GM10266 (cell line): ENCODE results near the gene TCAF1.
"Not testable (repeated sequence)": the region's sequence is repeated elsewhere in the genome, so short reads cannot be mapped to it uniquely, and the experiment has no call there.

Experiments
- DNase-seq: peaks from one replicate; pipeline ENCODE4 v3.0.0; 2012; ENCODE audit errors: extremely low spot score
- TF ChIP-seq, protein P1 (sequence below): IDR thresholded peaks from 2 replicates; pipeline ENCODE4 v1.5.1; 2012; ENCODE audit warnings: mild to moderate bottlenecking, low read depth; ENCODE audit not compliant: control insufficient read depth, insufficient read depth; ENCODE audit errors: missing control alignments

The TCAF1 gene

DNA sequence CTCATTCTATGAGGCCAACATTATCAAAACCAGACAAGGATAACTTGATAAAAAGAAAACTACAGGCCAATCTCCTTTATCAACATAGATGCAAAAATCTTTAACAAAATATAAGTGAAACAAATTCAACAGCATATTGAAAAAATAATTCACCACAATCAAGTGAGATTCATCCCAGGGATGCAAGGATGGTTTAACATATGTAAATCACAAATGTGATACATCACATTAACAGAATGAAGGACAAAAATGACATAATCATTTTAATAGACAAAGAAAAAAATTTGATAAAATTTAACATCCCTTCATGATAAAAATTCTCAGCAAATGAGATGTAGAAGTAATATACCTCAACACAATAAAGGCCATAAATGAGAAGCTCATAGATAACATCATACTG, 53.8 kb downstream of the TCAF1 start:
- TF ChIP-seq, protein P1, sequence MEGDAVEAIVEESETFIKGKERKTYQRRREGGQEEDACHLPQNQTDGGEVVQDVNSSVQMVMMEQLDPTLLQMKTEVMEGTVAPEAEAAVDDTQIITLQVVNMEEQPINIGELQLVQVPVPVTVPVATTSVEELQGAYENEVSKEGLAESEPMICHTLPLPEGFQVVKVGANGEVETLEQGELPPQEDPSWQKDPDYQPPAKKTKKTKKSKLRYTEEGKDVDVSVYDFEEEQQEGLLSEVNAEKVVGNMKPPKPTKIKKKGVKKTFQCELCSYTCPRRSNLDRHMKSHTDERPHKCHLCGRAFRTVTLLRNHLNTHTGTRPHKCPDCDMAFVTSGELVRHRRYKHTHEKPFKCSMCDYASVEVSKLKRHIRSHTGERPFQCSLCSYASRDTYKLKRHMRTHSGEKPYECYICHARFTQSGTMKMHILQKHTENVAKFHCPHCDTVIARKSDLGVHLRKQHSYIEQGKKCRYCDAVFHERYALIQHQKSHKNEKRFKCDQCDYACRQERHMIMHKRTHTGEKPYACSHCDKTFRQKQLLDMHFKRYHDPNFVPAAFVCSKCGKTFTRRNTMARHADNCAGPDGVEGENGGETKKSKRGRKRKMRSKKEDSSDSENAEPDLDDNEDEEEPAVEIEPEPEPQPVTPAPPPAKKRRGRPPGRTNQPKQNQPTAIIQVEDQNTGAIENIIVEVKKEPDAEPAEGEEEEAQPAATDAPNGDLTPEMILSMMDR, result no peak
- DNase-seq, result no peak

DNA sequence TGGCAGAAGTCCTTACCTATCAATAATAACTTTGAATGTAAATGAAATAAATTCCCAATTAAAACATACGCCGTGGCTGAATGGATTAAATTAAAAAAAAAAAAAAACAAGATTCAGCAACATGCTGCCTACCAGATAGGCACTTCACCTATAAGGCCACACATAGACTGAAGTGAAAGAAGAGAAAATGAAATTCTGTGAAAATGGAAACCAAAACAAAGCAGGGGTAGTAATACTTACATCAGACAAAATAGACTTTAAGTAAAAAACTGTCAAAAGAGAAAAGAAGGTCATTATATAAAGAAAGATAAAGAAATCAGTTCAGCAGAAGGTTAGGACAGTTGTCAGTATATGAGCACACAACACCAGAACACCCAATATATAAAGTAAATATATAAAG, 55.3 kb downstream of the TCAF1 start:
- TF ChIP-seq, protein P1, result no peak
- no peak for DNase-seq

DNA sequence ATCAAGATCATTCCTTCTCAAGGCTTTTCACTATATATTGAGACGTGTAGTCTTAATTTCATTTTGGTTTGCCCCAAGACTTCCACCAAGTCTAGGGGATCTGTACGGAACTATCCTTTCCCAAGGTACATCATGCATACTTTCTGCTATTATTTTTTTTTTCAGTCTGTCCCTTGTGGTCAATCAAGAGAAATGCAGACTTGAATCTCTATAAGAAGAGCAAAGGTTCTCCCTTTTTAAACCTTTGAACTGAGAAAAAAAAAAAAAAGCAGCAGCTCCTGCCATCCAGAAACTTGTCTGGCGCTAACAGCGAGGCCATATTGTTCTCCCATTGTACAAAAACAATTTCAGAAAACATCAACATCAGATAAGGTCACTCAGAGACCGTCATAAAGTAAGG, 60.3 kb downstream of the TCAF1 start:
- not testable (repeated sequence) for DNase-seq

DNA sequence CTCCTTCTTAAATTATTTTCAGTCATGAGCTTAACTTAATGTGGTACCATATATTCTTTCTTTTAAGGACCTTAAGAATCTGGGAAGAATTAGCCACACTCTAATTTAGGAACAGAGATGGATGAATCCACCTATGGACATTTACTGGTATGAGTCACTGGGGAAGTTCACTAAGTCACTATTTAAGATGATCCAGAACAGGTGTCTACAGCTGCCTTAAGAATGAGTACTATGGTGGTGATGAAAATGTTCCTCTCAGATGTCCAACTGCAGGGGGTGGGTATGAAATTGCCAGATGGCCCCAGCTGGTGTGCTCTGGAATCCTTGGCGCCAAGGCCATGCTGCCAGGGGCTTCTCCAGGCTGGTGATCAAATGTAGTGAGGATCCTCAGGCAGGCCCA, 61.9 kb downstream of the TCAF1 start:
- not testable (repeated sequence) for DNase-seq

DNA sequence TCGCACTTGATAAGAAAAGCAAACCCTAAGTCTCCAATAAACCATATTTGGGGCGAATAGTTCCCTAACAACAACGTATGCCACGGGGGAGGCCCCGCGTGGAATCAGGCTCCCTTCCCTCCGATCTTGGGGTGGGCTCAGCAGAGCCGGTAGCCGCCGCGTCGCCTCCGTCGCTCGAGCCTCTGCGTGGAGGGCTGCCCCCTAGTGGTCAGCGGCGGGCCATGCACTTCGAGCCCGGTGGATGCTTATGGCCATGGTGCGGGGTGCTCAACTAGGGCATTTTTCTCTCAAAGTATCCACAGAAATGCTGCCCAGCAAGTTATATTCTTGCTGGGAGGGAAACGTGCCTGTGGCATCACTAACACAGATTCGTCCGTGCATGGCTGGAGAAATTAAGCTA, 64.8 kb downstream of the TCAF1 start:
- TF ChIP-seq, protein P1, result peak; percentile 70
- DNase-seq, result not testable (repeated sequence)

DNA sequence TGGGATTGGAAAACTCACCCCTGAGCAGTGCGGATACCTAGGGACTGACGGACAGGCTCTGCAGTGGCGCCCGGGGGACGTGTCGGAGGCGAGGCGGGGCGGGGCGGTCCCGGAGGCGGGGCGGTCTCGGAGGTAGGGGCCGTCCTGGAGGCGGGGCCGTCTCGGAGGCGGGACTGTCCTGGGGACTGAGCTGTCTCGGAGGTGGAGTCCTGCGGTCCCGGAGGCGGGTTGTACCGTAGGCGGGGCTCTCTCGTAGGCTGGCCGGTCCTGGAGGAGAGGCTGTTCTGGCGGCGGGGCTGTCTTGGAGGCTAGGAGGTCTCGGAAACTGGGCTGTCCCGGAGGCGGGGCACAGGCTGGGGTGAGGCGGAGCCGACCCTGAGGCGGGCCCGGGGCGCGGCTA, 65.4 kb downstream of the TCAF1 start:
- DNase-seq, result not testable (repeated sequence)

DNA sequence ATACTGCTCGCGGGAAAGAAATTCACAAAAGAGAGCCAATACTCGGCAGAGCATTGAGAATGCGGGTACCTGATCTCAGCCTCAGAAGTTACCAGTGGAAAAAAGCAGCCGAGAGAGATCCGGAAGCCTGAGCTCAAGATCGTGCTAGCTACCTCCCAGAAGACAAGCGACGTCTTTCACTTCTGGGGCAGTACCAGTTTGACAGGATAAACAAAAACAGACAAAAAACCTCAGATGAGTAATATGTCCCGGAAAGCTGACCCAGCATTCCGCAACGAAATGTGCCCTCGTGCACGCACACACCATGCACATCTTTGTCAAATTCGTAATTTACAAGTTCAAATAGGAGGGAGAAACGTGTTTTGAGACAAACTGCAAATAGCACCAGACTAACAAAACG, 65.9 kb downstream of the TCAF1 start:
- DNase-seq, result not testable (repeated sequence)

DNA sequence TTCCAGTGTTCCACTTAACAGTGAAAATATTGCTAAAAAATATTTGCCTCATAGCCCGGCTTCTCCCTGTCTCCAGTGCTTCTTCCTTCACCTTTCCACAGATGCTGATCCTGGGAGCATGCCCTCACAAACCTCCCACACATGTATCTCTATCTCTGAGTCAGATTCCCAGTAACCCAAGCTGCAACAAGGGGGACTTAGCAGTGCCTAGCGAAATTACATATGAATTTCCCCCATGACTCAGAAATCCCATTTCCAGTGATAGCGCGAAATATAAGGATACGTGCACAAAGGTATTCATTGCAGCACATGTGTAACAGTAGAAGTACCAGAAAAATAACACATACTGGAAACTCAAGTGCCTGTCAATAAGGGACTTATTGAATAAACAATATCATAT, 75.4 kb downstream of the TCAF1 start:
- DNase-seq, result not testable (repeated sequence)

DNA sequence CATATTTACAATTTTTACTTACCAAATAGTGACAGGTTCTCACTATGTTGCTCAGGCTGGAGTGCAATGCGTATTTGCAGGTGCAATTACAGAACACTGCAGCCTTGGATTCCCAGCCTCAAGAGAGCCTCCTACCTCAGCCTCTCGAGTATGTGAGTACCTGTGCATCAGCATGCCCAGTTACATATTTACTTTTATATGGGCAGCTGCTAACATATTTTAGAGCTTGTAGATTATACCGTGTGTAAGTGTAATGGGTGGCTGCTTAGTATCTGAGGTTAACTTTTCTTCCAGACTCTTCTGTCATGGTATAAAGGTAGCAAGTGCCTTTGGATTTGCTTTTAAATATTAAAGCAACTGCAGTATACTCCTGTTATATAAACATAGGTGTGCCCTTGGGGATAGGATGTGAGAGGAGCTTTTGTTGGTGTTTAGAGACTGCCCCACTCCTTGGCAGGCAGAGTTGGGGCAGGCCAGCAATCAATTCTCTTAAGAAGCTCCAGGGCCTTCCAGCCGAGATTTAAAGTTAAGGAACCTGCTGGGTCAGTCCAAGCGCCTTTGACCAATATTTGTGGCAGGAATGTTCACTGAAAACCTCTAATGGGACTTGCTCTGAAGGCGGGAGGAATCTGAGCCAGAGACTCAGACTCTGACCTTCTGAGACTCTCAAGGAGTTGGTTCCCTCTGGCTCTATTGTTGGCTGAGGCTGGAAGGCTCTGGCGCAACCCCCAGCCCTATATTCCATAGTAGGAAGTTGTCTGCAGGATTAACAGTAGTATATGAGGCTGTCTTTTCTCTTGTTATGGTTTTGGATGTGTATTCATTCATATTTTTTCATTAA, 77.5 kb downstream of the TCAF1 start:
- not testable (repeated sequence) for DNase-seq

DNA sequence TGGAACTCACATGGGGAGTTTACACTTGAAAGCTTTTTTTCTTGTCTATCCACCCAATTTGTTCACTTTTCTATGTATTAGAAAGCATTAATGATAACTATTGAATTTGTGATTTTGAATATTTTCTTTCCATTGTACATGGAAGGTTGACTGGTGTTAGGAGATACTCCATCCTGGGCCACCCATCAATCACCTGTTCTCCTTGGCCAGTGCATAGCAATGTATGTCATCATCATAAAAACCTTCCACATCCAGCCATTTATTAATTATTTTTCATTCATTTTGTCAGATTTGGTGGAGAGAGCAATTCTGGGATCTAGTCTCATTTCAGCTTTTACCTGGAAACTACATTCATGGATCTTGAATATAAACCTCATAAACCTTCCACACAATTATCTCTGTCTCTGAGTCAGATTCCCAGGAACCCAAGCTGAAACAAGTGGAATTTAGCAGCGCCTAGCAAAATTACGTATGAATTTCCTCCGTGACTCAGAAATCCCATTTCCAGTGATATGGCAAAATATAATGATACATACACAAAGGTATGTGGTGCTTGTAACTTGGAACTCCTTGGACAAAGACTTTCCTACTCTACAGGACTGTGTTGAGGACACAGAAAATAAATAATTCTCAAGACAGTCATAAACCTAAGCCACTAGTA, 78.2 kb downstream of the TCAF1 start:
- not testable (repeated sequence) for DNase-seq

DNA sequence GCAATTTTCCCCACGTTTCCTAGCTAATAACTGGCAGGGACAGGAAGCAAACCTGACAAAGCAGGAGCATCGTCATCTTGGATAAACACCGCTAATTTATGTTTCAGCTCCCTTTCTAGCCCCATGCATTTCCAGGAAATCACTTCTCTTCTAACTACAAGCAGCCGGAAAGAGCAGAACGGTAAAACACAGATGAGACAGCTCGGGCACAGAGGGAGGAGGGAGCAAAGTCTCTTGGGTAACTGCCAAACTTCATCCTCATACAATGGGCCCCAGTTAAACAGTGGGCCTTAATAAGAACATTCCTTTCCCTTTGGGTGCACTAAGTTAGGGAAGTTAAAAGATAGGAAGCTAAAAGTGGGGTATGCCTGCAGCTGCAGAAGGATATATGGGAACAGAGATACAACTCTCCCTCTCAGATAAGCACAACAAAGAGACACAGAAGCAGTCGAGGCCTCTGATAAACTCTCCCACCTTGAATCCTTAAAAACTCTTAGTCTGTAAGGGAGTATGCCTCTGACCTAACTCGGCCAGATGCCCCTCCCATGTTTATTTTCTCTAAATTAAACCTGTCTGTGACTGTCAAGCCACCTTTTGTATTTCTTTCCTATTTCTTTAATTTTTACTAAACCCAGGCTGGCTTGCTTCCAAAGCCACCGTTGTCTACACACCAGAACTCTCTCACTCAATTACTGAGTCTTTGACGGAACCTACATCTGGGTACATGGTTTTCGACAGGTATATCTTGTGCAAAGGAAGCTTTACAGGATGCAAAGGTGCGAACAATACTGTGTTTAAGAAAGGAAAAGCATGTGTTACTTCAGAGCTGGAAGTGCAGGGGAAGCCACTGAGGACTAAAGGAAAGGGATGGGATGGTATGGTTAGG, 80.3 kb downstream of the TCAF1 start:
- not testable (repeated sequence) for DNase-seq

DNA sequence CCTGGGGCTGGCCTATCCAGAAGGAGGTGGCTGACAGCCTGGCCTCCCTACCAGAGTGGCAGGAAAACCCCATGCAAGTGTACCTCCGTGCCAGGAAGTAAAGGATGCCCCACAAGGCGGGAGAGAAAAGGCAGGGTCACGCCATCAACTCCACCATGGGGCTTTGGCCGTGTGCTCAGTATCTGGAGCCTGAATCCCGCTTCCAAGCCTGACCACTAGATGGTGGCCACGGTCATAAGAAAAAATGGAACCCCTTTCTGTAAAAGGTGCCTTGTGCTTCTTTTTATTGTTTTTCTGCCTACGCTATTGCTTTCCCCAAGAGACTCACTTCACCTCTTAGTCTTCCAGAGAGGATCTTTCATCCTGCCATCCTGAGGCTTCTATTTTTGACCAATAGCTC, 84.1 kb downstream of the TCAF1 start:
- DNase-seq, result not testable (repeated sequence)

DNA sequence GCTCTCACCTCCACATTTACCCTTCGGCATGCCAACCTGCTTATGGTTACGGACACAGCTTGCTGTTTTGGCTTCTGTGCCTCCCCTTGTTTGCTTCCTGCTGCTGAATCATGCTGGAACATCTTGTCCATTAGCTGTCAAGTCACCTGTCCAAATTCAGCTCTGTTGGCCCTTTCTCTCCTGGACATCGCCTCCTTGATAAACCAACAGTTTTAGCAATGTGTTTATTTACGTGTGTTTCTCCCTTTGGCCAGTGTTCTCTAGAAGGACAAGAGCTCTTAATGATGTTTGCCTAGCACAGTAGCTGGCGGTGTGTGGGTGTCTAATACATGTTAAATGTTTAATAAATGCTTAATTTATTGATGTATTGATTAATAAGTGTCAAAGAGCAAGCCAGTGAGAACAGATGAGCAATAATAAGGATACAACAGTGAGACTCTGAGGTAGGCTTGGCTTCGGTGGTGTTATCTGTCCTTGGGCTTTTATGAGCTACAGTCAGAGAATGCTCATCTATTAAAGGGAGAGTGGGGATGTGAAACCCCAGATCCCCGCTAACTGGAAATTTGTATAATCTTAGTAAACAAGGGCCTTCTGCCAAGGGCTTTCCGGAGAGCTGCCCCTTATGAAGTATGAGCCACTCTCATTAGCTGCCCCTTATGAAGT, 85.4 kb downstream of the TCAF1 start:
- DNase-seq, result not testable (repeated sequence)

DNA sequence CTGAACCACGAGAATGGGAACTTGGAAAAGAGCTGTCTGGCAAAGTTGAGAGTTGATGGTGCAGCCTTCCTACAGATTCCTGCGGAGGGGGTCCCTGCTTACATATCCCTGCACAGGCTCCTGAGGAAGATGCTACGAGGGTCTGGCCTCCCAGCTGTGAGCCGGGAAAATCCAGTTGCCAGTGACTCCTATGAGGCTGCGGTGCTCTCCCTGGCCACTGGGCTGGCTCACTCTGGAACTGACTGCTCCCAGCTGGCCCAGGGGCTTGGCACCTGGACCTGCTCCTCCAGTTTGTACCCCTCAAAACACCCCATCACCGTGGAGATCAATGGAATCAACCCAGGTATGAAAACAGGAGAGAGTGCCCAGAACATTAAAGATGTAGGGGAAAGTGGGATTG, 91.3 kb downstream of the TCAF1 start:
- not testable (repeated sequence) for DNase-seq

DNA sequence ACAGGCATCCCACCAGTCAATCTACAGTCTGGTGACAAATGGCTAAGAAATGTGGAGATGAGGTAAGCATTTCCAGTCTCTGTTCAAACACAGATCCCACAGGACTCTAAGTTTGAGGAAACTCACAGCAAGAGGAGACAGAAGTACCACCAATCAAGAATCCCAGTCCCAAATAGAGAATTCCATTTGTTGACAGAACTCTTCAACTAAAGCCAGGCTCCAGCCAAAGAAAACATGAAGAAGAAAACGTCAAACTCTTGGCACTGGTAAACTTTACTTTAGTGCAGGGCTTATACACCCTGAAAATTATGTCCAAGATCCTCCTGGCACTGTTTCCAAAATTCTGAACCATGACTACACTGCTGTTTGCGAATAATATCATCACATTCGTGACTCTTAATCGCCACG, 95.3 kb downstream of the TCAF1 start:
- DNase-seq, result not testable (repeated sequence)
